ENCODE results near the gene ELMO1.

Gene ELMO1

DNA sequence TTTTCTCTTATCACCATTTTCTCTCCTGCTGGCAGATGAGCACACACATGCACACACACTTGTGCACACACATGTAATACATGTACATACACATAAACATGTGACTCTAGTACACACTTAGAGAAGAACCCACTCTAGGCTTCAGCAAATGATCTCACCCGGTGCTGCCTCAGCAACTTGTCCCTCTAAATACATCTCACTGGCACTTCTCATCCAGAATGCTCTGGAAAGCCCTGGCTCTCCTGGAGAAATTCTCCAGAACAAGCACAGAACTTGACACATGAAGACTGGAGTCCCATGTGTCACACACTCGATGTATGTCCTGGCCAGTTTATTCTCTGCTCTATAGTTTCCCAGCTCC, 254.9 kb downstream of the ELMO1 start:
- DNase-seq: no peak
- Histone ChIP-seq H3K4me3 (ENCODE audit: insufficient read depth, low read depth, low read length, poor library complexity, severe bottlenecking) (no peak overlapping the region), H3K4me1 (ENCODE audit: control insufficient read depth, insufficient read depth, low read length, poor library complexity, severe bottlenecking) (no peaks in the 10 kb centered on the region), H3K27ac (ENCODE audit: insufficient read depth, low read length, poor library complexity, severe bottlenecking) (no peak overlapping the region), H3K9me3 (ENCODE audit: control insufficient read depth, low read length) (no peaks in the 10 kb centered on the region), H3K27me3 (replicated peaks; ENCODE audit: control insufficient read depth, insufficient read depth, low read length, poor library complexity, severe bottlenecking) (no peaks in the 10 kb centered on the region), H3K36me3 (ENCODE audit: control insufficient read depth, insufficient read depth, low read length) (peaks cover 16% of the 10 kb centered on the region)

DNA sequence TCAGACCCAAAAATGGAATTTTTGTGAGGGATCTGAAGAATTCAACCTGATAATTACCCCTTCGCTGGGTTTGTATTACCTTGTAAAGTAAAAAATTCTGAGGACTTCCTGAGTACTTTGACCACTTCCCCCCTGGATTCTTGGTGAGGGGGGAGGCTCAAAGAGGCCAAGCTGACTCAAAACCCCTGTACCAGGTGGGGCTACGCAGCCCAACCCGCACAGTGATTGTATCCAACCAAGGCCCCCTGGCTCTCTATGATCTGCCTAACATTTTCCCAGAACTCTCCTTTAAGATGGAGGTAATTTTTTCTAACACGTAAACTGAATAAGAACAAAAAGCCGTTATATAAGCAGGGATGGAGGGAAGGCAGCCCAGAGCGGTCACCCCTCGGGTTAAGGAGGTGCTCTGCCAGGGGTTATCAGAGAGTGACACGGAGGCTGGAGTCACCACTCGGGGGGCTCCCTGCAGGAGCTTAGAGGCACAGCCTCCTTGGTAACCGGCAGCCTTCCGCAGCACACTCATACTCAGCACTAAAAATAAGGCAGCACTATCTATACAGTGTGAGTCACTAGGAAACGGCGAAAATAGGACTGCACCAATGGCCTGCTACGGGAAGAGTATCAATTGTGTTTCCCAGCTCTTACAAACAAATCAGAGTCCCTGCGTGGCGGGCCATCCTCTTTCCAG, 255.4 kb downstream of the ELMO1 start:
- Histone ChIP-seq H3K36me3 (ENCODE audit: control insufficient read depth, insufficient read depth, low read length) (peaks cover 12% of the 10 kb centered on the region), H3K4me1 (ENCODE audit: control insufficient read depth, insufficient read depth, low read length, poor library complexity, severe bottlenecking) (no peaks in the 10 kb centered on the region), H3K4me3 (ENCODE audit: insufficient read depth, low read depth, low read length, poor library complexity, severe bottlenecking) (no peak overlapping the region), H3K27me3 (replicated peaks; ENCODE audit: control insufficient read depth, insufficient read depth, low read length, poor library complexity, severe bottlenecking) (no peaks in the 10 kb centered on the region), H3K27ac (ENCODE audit: insufficient read depth, low read length, poor library complexity, severe bottlenecking) (no peak overlapping the region), H3K9me3 (ENCODE audit: control insufficient read depth, low read length) (no peaks in the 10 kb centered on the region)
- DNase-seq: no peak

DNA sequence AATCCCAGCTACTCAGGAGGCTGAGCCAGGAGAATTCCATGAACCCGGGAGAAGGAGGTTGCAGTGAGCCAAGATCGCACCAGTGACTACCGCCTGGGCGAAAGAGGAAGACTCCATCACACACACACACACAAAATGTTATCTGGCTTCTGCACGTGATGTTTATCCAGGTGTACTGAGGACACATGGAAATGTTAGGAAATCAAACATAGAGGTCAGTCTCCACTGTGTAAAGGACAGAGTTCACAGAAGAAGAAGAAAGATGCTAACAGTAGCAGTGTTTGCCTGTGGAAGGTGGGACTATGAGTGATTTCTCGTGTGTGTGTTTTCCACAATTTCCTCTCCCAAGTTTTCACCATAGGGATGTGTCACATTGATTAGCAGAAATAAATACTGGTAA, 256.9 kb downstream of the ELMO1 start:
- Histone ChIP-seq H3K27me3 (replicated peaks; ENCODE audit: control insufficient read depth, insufficient read depth, low read length, poor library complexity, severe bottlenecking) (no peaks in the 10 kb centered on the region), H3K27ac (ENCODE audit: insufficient read depth, low read length, poor library complexity, severe bottlenecking) (no peak overlapping the region), H3K4me1 (ENCODE audit: control insufficient read depth, insufficient read depth, low read length, poor library complexity, severe bottlenecking) (no peaks in the 10 kb centered on the region), H3K36me3 (ENCODE audit: control insufficient read depth, insufficient read depth, low read length) (peaks cover 9% of the 10 kb centered on the region), H3K4me3 (ENCODE audit: insufficient read depth, low read depth, low read length, poor library complexity, severe bottlenecking) (no peak overlapping the region), H3K9me3 (ENCODE audit: control insufficient read depth, low read length) (no peaks in the 10 kb centered on the region)
- DNase-seq: no peak

DNA sequence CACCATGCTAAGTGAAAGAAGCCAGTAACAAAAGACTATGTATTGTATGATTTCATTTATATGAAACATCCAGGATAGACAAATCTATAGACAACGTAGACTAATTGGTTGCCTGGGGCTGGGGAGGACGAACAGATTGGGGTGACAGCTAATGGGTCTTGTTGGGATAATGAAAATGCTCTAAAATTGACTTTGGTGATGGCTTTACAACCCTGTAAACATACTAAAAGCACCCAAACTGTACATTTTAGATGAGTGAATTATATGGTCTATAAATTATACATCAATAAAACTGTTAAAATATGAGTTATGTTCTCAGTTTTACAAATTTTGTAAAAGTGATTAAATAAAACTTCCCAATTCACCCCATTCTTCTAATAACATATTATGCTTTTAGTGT, 261.5 kb downstream of the ELMO1 start:
- no peaks in the 10 kb centered on the region for H3K4me1 ChIP-seq (ENCODE audit: control insufficient read depth, insufficient read depth, low read length, poor library complexity, severe bottlenecking)
- no peak for DNase-seq
- no peak overlapping the region for H3K27ac ChIP-seq (ENCODE audit: insufficient read depth, low read length, poor library complexity, severe bottlenecking)
- no peaks in the 10 kb centered on the region for H3K36me3 ChIP-seq (ENCODE audit: control insufficient read depth, insufficient read depth, low read length)
- H3K9me3 ChIP-seq (ENCODE audit: control insufficient read depth, low read length): no peaks in the 10 kb centered on the region
- H3K27me3 ChIP-seq (replicated peaks; ENCODE audit: control insufficient read depth, insufficient read depth, low read length, poor library complexity, severe bottlenecking): no peaks in the 10 kb centered on the region
- no peak overlapping the region for H3K4me3 ChIP-seq (ENCODE audit: insufficient read depth, low read depth, low read length, poor library complexity, severe bottlenecking)

GRCh38 chr7:37186753-37187152, 261.9 kb downstream of the ELMO1 start:
- H3K4me3 ChIP-seq (ENCODE audit: insufficient read depth, low read depth, low read length, poor library complexity, severe bottlenecking): no peak overlapping the region
- no peaks in the 10 kb centered on the region for H3K4me1 ChIP-seq (ENCODE audit: control insufficient read depth, insufficient read depth, low read length, poor library complexity, severe bottlenecking)
- DNase-seq: no peak
- no peaks in the 10 kb centered on the region for H3K36me3 ChIP-seq (ENCODE audit: control insufficient read depth, insufficient read depth, low read length)
- H3K27ac ChIP-seq (ENCODE audit: insufficient read depth, low read length, poor library complexity, severe bottlenecking): no peak overlapping the region
- no peaks in the 10 kb centered on the region for H3K9me3 ChIP-seq (ENCODE audit: control insufficient read depth, low read length)
- H3K27me3 ChIP-seq (replicated peaks; ENCODE audit: control insufficient read depth, insufficient read depth, low read length, poor library complexity, severe bottlenecking): no peaks in the 10 kb centered on the region

- H3K4me1 ChIP-seq (ENCODE audit: control insufficient read depth, insufficient read depth, low read length, poor library complexity, severe bottlenecking): no peaks in the 10 kb centered on the region
- no peak overlapping the region for H3K27ac ChIP-seq (ENCODE audit: insufficient read depth, low read length, poor library complexity, severe bottlenecking)
- no peaks in the 10 kb centered on the region for H3K9me3 ChIP-seq (ENCODE audit: control insufficient read depth, low read length)
- no peak overlapping the region for H3K4me3 ChIP-seq (ENCODE audit: insufficient read depth, low read depth, low read length, poor library complexity, severe bottlenecking)
- no peaks in the 10 kb centered on the region for H3K36me3 ChIP-seq (ENCODE audit: control insufficient read depth, insufficient read depth, low read length)
- DNase-seq: no peak
- H3K27me3 ChIP-seq (replicated peaks; ENCODE audit: control insufficient read depth, insufficient read depth, low read length, poor library complexity, severe bottlenecking): no peaks in the 10 kb centered on the region
These were observed 267.1 kb downstream of the ELMO1 start for GRCh38 chr7:37181550-37181932.

- Histone ChIP-seq H3K4me1 (ENCODE audit: control insufficient read depth, insufficient read depth, low read length, poor library complexity, severe bottlenecking) (no peaks in the 10 kb centered on the region), H3K4me3 (ENCODE audit: insufficient read depth, low read depth, low read length, poor library complexity, severe bottlenecking) (no peak overlapping the region), H3K27ac (ENCODE audit: insufficient read depth, low read length, poor library complexity, severe bottlenecking) (no peak overlapping the region), H3K36me3 (ENCODE audit: control insufficient read depth, insufficient read depth, low read length) (no peaks in the 10 kb centered on the region), H3K27me3 (replicated peaks; ENCODE audit: control insufficient read depth, insufficient read depth, low read length, poor library complexity, severe bottlenecking) (no peaks in the 10 kb centered on the region), H3K9me3 (ENCODE audit: control insufficient read depth, low read length) (no peaks in the 10 kb centered on the region)
- no peak for DNase-seq
These were observed 267.7 kb downstream of the ELMO1 start for GRCh38 chr7:37180828-37181549.

DNA sequence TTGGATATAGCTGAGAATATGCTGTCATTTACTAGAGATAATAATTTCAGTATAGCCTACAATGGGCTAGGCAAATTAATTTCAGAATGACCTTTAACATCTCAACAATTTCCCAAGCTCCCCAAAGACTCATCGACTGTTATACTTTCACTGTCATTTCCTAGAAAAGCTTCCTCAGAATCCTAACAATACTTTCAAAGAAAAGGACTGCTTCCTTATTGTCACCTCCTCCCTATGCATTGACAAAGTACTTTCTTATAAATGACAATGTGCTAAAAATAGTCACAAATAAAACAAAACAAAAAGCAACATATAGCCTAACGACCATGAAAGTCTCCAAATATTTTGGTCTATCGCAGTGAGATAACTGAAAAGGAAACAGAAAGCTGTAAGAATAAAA, 272.6 kb downstream of the ELMO1 start:
- Histone ChIP-seq H3K27me3 (replicated peaks; ENCODE audit: control insufficient read depth, insufficient read depth, low read length, poor library complexity, severe bottlenecking) (no peaks in the 10 kb centered on the region), H3K27ac (ENCODE audit: insufficient read depth, low read length, poor library complexity, severe bottlenecking) (no peak overlapping the region), H3K4me3 (ENCODE audit: insufficient read depth, low read depth, low read length, poor library complexity, severe bottlenecking) (no peak overlapping the region), H3K9me3 (ENCODE audit: control insufficient read depth, low read length) (no peaks in the 10 kb centered on the region), H3K4me1 (ENCODE audit: control insufficient read depth, insufficient read depth, low read length, poor library complexity, severe bottlenecking) (no peaks in the 10 kb centered on the region), H3K36me3 (ENCODE audit: control insufficient read depth, insufficient read depth, low read length) (peaks cover 13% of the 10 kb centered on the region)
- no peak for DNase-seq

DNA sequence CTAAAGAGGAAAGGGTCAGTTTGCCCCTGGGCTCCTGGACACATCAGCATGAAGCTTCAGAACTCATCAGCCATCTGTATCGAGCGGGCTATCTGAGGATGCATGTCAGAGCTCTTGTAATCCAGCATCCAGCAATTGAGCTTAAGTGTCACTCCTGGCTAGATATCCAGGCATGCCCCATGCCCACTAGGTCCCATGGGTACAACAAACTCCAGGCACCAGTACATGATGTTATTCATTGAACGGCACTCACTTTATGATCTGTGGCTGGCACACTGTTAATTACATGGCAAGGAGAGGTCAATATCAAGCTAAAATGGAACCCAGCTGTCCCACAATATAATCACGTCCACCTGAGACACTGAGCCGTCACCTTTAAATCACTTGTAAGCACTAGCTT, 274.2 kb downstream of the ELMO1 start:
- no peak for DNase-seq
- H3K4me3 ChIP-seq (ENCODE audit: insufficient read depth, low read depth, low read length, poor library complexity, severe bottlenecking): no peak overlapping the region
- H3K9me3 ChIP-seq (ENCODE audit: control insufficient read depth, low read length): no peaks in the 10 kb centered on the region
- H3K27ac ChIP-seq (ENCODE audit: insufficient read depth, low read length, poor library complexity, severe bottlenecking): no peak overlapping the region
- H3K27me3 ChIP-seq (replicated peaks; ENCODE audit: control insufficient read depth, insufficient read depth, low read length, poor library complexity, severe bottlenecking): no peaks in the 10 kb centered on the region
- peaks cover 26% of the 10 kb centered on the region for H3K36me3 ChIP-seq (ENCODE audit: control insufficient read depth, insufficient read depth, low read length)
- no peaks in the 10 kb centered on the region for H3K4me1 ChIP-seq (ENCODE audit: control insufficient read depth, insufficient read depth, low read length, poor library complexity, severe bottlenecking)

DNA sequence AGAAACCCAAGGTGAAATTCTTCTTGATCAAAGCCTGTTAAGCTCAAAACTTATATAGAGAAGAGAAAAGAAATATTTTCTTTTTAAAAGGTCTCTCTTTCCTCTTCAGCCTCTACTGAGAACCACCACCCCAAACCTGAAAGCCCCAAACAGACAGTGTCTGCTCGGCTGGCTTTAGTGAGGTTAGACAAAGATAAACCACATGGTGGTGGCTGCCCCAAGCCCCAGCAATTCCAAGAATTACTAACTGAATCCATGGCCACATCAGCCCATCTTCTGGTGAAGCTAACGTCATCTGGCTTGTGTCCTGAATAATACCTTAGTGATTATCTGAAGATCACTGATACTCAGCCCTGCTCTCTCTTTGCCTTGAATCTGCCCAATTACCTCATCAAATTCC, 275.0 kb downstream of the ELMO1 start:
- no peaks in the 10 kb centered on the region for H3K27me3 ChIP-seq (replicated peaks; ENCODE audit: control insufficient read depth, insufficient read depth, low read length, poor library complexity, severe bottlenecking)
- no peaks in the 10 kb centered on the region for H3K4me1 ChIP-seq (ENCODE audit: control insufficient read depth, insufficient read depth, low read length, poor library complexity, severe bottlenecking)
- peaks cover 28% of the 10 kb centered on the region for H3K36me3 ChIP-seq (ENCODE audit: control insufficient read depth, insufficient read depth, low read length)
- no peak for DNase-seq
- H3K27ac ChIP-seq (ENCODE audit: insufficient read depth, low read length, poor library complexity, severe bottlenecking): no peak overlapping the region
- no peak overlapping the region for H3K4me3 ChIP-seq (ENCODE audit: insufficient read depth, low read depth, low read length, poor library complexity, severe bottlenecking)
- H3K9me3 ChIP-seq (ENCODE audit: control insufficient read depth, low read length): no peaks in the 10 kb centered on the region

Data from effector memory CD4-positive, alpha-beta T cell (primary cell).